Prostate gland (tissue), 2 donors: Measurements from ENCODE around the gene RGS12. TPM values are rescaled to one million over a fixed set of nuclear protein-coding genes. Genes with fewer than 3 reads are reported as not detected.

Source experiments
- DNase-seq: peaks from one replicate; pipeline ENCODE4 v3.0.0-alpha.2; 2019; ENCODE audit warnings: low spot score
- H3K27ac ChIP-seq, 2 donors: fragments of 200-600 bp; sonication (generic); 2 replicates each; pipeline ENCODE4 v1.5.1; 2017 to 2019
- H3K27me3 ChIP-seq: fragments of 200-600 bp; sonication (generic); replicated peaks from 2 replicates; pipeline ENCODE4 v1.5.1; 2019; ENCODE audit not compliant: insufficient read depth
- H3K36me3 ChIP-seq, 2 donors: fragments of 200-600 bp; sonication (generic); 1 replicate in 1 of 2; 2 replicates in 1 of 2; pipeline versions ENCODE4 v1.5.1 to v1.8.1; 2017 to 2019
- H3K4me1 ChIP-seq: fragments of 200-600 bp; sonication (generic); replicated peaks from 2 replicates; pipeline ENCODE4 v1.5.1; 2019
- H3K4me3 ChIP-seq, 2 donors: fragments of 200-600 bp; sonication (generic); 2 replicates each; pipeline ENCODE4 v1.5.1; 2017 to 2019
- H3K9me3 ChIP-seq: fragments of 200-600 bp; sonication (generic); 2 replicates; pipeline ENCODE4 v1.5.1; 2017
- POLR2A ChIP-seq: fragments of 450-650 bp; IDR thresholded peaks from one replicate; pipeline ENCODE4 v1.6.1; 2016; ENCODE audit warnings: antibody characterized with exemption, mild to moderate bottlenecking
- POLR2AphosphoS5 ChIP-seq: sonication (generic); formaldehyde crosslinking; IDR thresholded peaks from one replicate; pipeline ENCODE4 v1.6.1; 2017; ENCODE audit warnings: antibody characterized with exemption
- WGBS: methylation state at CpG from one replicate; pipeline ENCODE4 v1.1.5; 2018; 5-methylcytosine and 5-hydroxymethylcytosine counted together
- intact Hi-C: fragments of 100-400 bp; cut with DNase I; formaldehyde crosslinking; loops from one replicate; pipeline ENCODE4 v1.14.2; 2022
- total RNA-seq, 2 donors: library from RNA; depleted of rRNA; stranded (reverse); fragments of >200 nt; gene quantifications; one replicate each; pipeline ENCODE4 v1.1.0, GENCODE V29; 2016
- TF ChIP-seq, protein P1 (sequence below), 4 experiments: fragments of 200-600 bp in 2 of 4; fragments of 450-650 bp in 2 of 4; sonication (generic) in 2 of 4; IDR thresholded peaks; 1 replicate in 3 of 4; 2 replicates in 1 of 4; pipeline ENCODE4 v1.5.1; 2016 to 2019; ENCODE audit warnings: antibody characterized with exemption in 4 of 4, mild to moderate bottlenecking in 2 of 4, moderate library complexity in 2 of 4

Gene RGS12, protein sequence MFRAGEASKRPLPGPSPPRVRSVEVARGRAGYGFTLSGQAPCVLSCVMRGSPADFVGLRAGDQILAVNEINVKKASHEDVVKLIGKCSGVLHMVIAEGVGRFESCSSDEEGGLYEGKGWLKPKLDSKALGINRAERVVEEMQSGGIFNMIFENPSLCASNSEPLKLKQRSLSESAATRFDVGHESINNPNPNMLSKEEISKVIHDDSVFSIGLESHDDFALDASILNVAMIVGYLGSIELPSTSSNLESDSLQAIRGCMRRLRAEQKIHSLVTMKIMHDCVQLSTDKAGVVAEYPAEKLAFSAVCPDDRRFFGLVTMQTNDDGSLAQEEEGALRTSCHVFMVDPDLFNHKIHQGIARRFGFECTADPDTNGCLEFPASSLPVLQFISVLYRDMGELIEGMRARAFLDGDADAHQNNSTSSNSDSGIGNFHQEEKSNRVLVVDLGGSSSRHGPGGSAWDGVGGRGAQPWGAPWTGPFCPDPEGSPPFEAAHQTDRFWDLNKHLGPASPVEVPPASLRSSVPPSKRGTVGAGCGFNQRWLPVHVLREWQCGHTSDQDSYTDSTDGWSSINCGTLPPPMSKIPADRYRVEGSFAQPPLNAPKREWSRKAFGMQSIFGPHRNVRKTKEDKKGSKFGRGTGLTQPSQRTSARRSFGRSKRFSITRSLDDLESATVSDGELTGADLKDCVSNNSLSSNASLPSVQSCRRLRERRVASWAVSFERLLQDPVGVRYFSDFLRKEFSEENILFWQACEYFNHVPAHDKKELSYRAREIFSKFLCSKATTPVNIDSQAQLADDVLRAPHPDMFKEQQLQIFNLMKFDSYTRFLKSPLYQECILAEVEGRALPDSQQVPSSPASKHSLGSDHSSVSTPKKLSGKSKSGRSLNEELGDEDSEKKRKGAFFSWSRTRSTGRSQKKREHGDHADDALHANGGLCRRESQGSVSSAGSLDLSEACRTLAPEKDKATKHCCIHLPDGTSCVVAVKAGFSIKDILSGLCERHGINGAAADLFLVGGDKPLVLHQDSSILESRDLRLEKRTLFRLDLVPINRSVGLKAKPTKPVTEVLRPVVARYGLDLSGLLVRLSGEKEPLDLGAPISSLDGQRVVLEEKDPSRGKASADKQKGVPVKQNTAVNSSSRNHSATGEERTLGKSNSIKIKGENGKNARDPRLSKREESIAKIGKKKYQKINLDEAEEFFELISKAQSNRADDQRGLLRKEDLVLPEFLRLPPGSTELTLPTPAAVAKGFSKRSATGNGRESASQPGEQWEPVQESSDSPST (N-terminal part only)
- 10 to 100 TPM; 33.7 to 36.5 TPM for total RNA-seq

DNA sequence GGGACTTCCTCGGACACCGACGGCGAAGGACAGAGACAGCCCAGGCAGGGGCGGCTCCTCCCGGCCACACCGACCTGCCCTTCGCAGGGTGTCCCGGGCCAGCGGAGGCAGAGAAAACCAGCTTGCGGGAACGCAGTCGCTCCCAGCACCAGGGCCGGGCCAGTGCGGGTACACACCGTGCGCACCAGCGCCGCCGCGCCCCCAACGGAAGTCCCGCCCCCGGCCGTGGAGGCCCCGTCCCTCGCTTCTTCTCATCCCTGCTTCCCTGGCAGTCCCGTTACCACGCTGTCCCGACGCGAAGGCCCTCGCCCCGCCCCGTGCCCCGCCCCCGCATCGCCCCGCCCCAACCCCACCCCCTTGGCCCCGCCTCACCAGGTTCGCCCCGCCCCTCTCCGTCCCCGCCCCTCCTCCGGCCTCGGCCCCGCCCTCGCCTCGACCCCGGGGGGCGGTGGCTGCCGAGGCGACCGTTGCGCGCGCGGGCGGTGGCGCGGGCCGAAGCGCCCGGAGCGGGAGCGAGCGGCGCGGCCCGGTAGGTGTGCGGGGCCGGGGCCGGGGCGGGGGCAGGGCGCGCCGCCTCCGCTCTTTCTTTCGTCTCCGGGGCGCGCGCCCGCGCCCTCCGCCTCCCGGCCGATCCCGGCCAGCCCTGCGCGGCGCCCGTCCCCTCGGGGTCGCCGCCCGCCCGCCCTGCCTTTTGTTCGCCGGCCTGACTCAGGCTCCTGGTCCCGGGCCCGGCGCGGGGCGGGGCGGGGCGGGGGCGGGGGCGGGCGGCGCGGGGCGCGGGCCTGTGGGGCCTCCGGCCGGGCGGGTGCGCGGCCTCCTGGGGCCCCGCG lies at the start of gene RGS12:
Gene RGS12 (plus strand): TSS at position 451 of the 830 bp plus-strand sequence. CDS start 23,150 bp downstream, outside the sequence.
- no peaks in the 10 kb centered on the region for H3K9me3 ChIP-seq
- DNase-seq, result peak; percentile 97
- intact Hi-C loops, result no loop called here
- peak; percentile 93 for TF ChIP-seq POLR2A
- TF ChIP-seq POLR2AphosphoS5, result peak; percentile 81
- TF ChIP-seq, protein P1, sequence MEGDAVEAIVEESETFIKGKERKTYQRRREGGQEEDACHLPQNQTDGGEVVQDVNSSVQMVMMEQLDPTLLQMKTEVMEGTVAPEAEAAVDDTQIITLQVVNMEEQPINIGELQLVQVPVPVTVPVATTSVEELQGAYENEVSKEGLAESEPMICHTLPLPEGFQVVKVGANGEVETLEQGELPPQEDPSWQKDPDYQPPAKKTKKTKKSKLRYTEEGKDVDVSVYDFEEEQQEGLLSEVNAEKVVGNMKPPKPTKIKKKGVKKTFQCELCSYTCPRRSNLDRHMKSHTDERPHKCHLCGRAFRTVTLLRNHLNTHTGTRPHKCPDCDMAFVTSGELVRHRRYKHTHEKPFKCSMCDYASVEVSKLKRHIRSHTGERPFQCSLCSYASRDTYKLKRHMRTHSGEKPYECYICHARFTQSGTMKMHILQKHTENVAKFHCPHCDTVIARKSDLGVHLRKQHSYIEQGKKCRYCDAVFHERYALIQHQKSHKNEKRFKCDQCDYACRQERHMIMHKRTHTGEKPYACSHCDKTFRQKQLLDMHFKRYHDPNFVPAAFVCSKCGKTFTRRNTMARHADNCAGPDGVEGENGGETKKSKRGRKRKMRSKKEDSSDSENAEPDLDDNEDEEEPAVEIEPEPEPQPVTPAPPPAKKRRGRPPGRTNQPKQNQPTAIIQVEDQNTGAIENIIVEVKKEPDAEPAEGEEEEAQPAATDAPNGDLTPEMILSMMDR (IDR thresholded peaks at IDR 0.05), result peak in 1 of 4 experiments; percentile 6
- H3K4me1 ChIP-seq, result no peaks in the 10 kb centered on the region
- H3K4me3 ChIP-seq, result peak within 1 kb of the TSS; percentile 72 to 77
- peak within 1 kb of the TSS; percentile 92 to 95 for H3K27ac ChIP-seq
- no peaks in the 10 kb centered on the region for H3K36me3 ChIP-seq
- H3K27me3 ChIP-seq, result no peaks in the 10 kb centered on the region
- 2% methylated on average over 49 of the region's 121 CpGs for WGBS

DNA sequence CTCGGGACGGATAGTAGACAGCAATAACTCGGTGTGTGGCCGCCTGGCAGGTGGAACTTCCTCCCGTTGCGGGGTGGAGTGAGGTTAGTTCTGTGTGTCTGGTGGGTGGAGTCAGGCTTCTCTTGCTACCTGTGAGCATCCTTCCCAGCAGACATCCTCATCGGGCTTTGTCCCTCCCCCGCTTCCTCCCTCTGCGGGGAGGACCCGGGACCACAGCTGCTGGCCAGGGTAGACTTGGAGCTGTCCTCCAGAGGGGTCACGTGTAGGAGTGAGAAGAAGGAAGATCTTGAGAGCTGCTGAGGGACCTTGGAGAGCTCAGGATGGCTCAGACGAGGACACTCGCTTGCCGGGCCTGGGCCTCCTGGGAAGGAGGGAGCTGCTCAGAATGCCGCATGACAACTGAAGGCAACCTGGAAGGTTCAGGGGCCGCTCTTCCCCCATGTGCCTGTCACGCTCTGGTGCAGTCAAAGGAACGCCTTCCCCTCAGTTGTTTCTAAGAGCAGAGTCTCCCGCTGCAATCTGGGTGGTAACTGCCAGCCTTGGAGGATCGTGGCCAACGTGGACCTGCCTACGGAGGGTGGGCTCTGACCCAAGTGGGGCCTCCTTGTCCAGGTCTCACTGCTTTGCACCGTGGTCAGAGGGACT lies 49.6 kb upstream of the RGS12 start:
- WGBS, result 76% methylated on average over 23 of the region's 23 CpGs
- TF ChIP-seq POLR2A (no peak), POLR2AphosphoS5 (no peak)
- TF ChIP-seq, protein P1 (IDR thresholded peaks at IDR 0.05), result no peak
- Histone ChIP-seq H3K36me3 (peaks cover 0 to 13% of the 10 kb centered on the region in 2 donors), H3K4me3 (no peak overlapping the region), H3K27ac (no peak overlapping the region), H3K9me3 (no peaks in the 10 kb centered on the region), H3K4me1 (no peaks in the 10 kb centered on the region), H3K27me3 (no peaks in the 10 kb centered on the region)
- no peak for DNase-seq
- intact Hi-C loops, result no loop called here

DNA sequence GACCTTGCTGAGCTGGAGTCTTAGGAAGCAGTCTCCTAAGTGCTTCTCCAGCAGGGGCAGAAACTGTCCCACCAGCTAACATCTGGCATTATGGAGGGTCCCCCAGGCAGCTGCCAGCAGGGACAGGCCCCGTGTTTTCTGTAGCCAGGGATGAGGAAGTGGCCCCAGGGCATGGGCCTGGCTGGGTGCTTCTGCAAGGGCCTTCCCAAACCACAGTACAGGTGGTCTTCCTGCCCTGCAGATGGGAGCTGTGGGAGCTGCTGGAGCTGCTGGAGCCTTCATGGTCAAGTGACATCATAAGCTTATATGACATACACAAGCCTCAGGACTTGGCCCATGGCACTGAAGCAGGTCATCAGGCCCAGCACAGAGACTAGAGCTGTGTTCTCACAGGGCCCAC lies 48.8 kb upstream of the RGS12 start:
- H3K36me3 ChIP-seq, result peaks cover 0 to 13% of the 10 kb centered on the region in 2 donors
- no peaks in the 10 kb centered on the region for H3K9me3 ChIP-seq
- intact Hi-C loops, result no loop called here
- no peaks in the 10 kb centered on the region for H3K4me1 ChIP-seq
- WGBS, result 38% methylated on average over 1 of the region's 1 CpG
- TF ChIP-seq, protein P1 (IDR thresholded peaks at IDR 0.05), result no peak
- TF ChIP-seq POLR2A, result no peak
- no peak for TF ChIP-seq POLR2AphosphoS5
- no peaks in the 10 kb centered on the region for H3K27me3 ChIP-seq
- H3K27ac ChIP-seq, result no peak overlapping the region
- no peak overlapping the region for H3K4me3 ChIP-seq
- DNase-seq, result no peak

DNA sequence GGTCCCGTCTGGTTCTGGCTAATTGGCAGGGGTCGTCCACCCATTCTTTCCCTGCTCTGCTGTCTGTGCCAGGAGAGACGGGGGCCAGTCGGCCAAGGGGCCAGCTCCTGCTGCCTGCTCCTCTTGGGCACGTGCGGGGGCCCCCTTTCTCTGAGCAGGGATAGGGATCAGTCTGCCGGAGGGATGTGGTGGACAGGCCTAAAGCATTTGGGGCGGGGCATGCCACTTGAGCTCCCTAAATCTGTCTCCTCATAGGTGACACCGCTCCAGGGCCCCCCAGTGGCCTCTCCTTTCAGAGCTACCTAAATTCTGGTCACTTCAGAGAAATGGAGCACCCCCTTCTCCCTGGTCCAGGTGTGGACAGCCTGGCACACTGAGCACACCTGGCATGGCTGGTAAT lies 48.1 kb upstream of the RGS12 start:
- WGBS, result 81% methylated on average over 9 of the region's 9 CpGs
- Histone ChIP-seq H3K9me3 (no peaks in the 10 kb centered on the region), H3K27me3 (no peaks in the 10 kb centered on the region), H3K4me1 (no peaks in the 10 kb centered on the region), H3K4me3 (no peak overlapping the region), H3K36me3 (peaks cover 0 to 9% of the 10 kb centered on the region in 2 donors), H3K27ac (no peak overlapping the region)
- intact Hi-C loops, result no loop called here
- TF ChIP-seq POLR2A, result no peak
- TF ChIP-seq, protein P1 (IDR thresholded peaks at IDR 0.05), result no peak
- TF ChIP-seq POLR2AphosphoS5, result no peak
- no peak for DNase-seq
